ENCODE results near the gene SYT8.

SYT8 gene

GRCh38 chr11:1820463-1821325, 14.1 kb upstream of the SYT8 start:
- DNase-seq: no peak

GRCh38 chr11:1821562-1821961, 13.2 kb upstream of the SYT8 start:
- no peak for DNase-seq

- DNase-seq: no peak
Measured at GRCh38 chr11:1822648-1823375, 12.0 kb upstream of the SYT8 start.

GRCh38 chr11:1823376-1824220, 11.2 kb upstream of the SYT8 start:
- no peak for DNase-seq

GRCh38 chr11:1824221-1825038, 10.4 kb upstream of the SYT8 start:
- DNase-seq: no peak

GRCh38 chr11:1825039-1825740, 9.6 kb upstream of the SYT8 start:
- DNase-seq: peak; percentile 34

GRCh38 chr11:1825785-1826451, 8.9 kb upstream of the SYT8 start:
- DNase-seq: no peak

GRCh38 chr11:1826552-1827094, 8.2 kb upstream of the SYT8 start:
- DNase-seq: no peak

GRCh38 chr11:1827095-1827813, 7.5 kb upstream of the SYT8 start:
- no peak for DNase-seq

GRCh38 chr11:1827931-1828330, 6.9 kb upstream of the SYT8 start:
- DNase-seq: no peak

- no peak for DNase-seq
Measured at GRCh38 chr11:1828542-1828941, 6.2 kb upstream of the SYT8 start.

- DNase-seq: no peak
Measured at GRCh38 chr11:1829039-1829820, 5.6 kb upstream of the SYT8 start.

- DNase-seq: no peak
Measured at GRCh38 chr11:1830004-1830321, 4.8 kb upstream of the SYT8 start.

GRCh38 chr11:1830322-1831223, 4.2 kb upstream of the SYT8 start:
- DNase-seq: no peak

GRCh38 chr11:1831338-1832210, 3.2 kb upstream of the SYT8 start:
- DNase-seq: no peak

GRCh38 chr11:1832211-1832919, 2.4 kb upstream of the SYT8 start:
- peak; percentile 71 for DNase-seq

- peak; percentile 2 for DNase-seq
Measured at GRCh38 chr11:1832920-1833295, 1.9 kb upstream of the SYT8 start.
